Left ventricle myocardium inferior (tissue), 1 donor: ENCODE results near the gene CENPO. TPM values are rescaled to one million over a fixed set of nuclear protein-coding genes. Genes with fewer than 3 reads are reported as not detected.
A peak's percentile ranks its signal among the peaks of the same experiment; 100 is the strongest.
"Not testable (repeated sequence)": the region's sequence is repeated elsewhere in the genome, so short reads cannot be mapped to it uniquely, and the experiment has no call there.

ENCODE experiments used
- DNase-seq: peaks from one replicate; pipeline ENCODE4 v3.0.0-alpha.2; 2020
- H3K27ac ChIP-seq: fragments of 200-600 bp; replicated peaks from 2 replicates; pipeline ENCODE4 v1.8.0; 2021
- H3K27me3 ChIP-seq: fragments of 200-600 bp; 2 replicates; pipeline ENCODE4 v1.8.0; 2021; ENCODE audit warnings: low read depth
- H3K36me3 ChIP-seq: fragments of 200-600 bp; 2 replicates; pipeline ENCODE4 v1.8.0; 2021
- H3K4me1 ChIP-seq: fragments of 200-600 bp; 2 replicates; pipeline ENCODE4 v1.8.0; 2021
- H3K4me3 ChIP-seq: fragments of 200-600 bp; 2 replicates; pipeline ENCODE4 v1.8.0; 2021; ENCODE audit warnings: mild to moderate bottlenecking, moderate library complexity
- H3K9me3 ChIP-seq: fragments of 200-600 bp; replicated peaks from 2 replicates; pipeline ENCODE4 v1.8.0; 2021
- CTCF ChIP-seq: fragments of 200-600 bp; IDR thresholded peaks from 2 replicates; pipeline ENCODE4 v1.8.0; 2021; ENCODE audit warnings: antibody characterized with exemption, mild to moderate bottlenecking, borderline replicate concordance
- intact Hi-C: fragments of 100-400 bp; cut with micrococcal nuclease; formaldehyde crosslinking; loops from one replicate; pipeline ENCODE4 v1.11.0; 2022
- total RNA-seq: library from RNA; stranded (reverse); fragmentation: NEBNext Ultra II Directional; extraction: Animal tissue kit (Norgen Biotek cat#: 25700); gene quantifications from one replicate; pipeline ENCODE4 v1.2.1, GENCODE V29; 2021
- donor health status: DM: no; HTN: yes; CAD: no; lungs with severe emphysema.

The CENPO gene
- total RNA-seq, 1 donor from 2014 or later = 2.2 TPM

GRCh38 chr2:24832073-24832461, 38.8 kb downstream of the CENPO start:
- TF ChIP-seq CTCF = no peak
- no peaks in the 10 kb centered on the region for H3K27me3 ChIP-seq
- H3K36me3 ChIP-seq = peaks cover 5% of the 10 kb centered on the region
- H3K9me3 ChIP-seq = no peaks in the 10 kb centered on the region
- no peak overlapping the region for H3K4me3 ChIP-seq
- peak; percentile 42 for DNase-seq
- intact Hi-C loops = no loop called here
- H3K27ac ChIP-seq = no peak overlapping the region
- peaks cover 15% of the 10 kb centered on the region for H3K4me1 ChIP-seq

GRCh38 chr2:24832521-24832920, 39.3 kb downstream of the CENPO start:
- no peak overlapping the region for H3K27ac ChIP-seq
- intact Hi-C loops = no loop called here
- H3K9me3 ChIP-seq = no peaks in the 10 kb centered on the region
- H3K4me1 ChIP-seq = peaks cover 11% of the 10 kb centered on the region
- no peak for DNase-seq
- no peak for TF ChIP-seq CTCF
- peaks cover 5% of the 10 kb centered on the region for H3K36me3 ChIP-seq
- no peak overlapping the region for H3K4me3 ChIP-seq
- H3K27me3 ChIP-seq = no peaks in the 10 kb centered on the region

- H3K27me3 ChIP-seq = no peaks in the 10 kb centered on the region
- TF ChIP-seq CTCF = no peak
- no peaks in the 10 kb centered on the region for H3K9me3 ChIP-seq
- no peak for DNase-seq
- intact Hi-C loops = no loop called here
- H3K36me3 ChIP-seq = peaks cover 5% of the 10 kb centered on the region
- peaks cover 5% of the 10 kb centered on the region for H3K4me1 ChIP-seq
- H3K4me3 ChIP-seq = no peak overlapping the region
- no peak overlapping the region for H3K27ac ChIP-seq
These were observed 39.9 kb downstream of the CENPO start for GRCh38 chr2:24832931-24833701.

- intact Hi-C loops = no loop called here
- TF ChIP-seq CTCF = no peak
- H3K4me1 ChIP-seq = peaks cover 3% of the 10 kb centered on the region
- no peak for DNase-seq
- H3K9me3 ChIP-seq = no peaks in the 10 kb centered on the region
- no peak overlapping the region for H3K27ac ChIP-seq
- no peaks in the 10 kb centered on the region for H3K27me3 ChIP-seq
- H3K36me3 ChIP-seq = peaks cover 5% of the 10 kb centered on the region
- no peak overlapping the region for H3K4me3 ChIP-seq
These were observed 40.9 kb downstream of the CENPO start for GRCh38 chr2:24833821-24834732.

GRCh38 chr2:24834733-24835395, 41.6 kb downstream of the CENPO start:
- Histone ChIP-seq H3K36me3 (peaks cover 12% of the 10 kb centered on the region), H3K4me3 (no peak overlapping the region), H3K9me3 (no peaks in the 10 kb centered on the region), H3K4me1 (peaks cover 3% of the 10 kb centered on the region), H3K27me3 (no peaks in the 10 kb centered on the region), H3K27ac (no peak overlapping the region)
- intact Hi-C loops = no loop called here
- DNase-seq = no peak
- TF ChIP-seq CTCF = no peak

GRCh38 chr2:24835411-24835810, 42.2 kb downstream of the CENPO start:
- H3K27me3 ChIP-seq, DNase-seq, H3K27ac ChIP-seq, H3K4me1 ChIP-seq, intact Hi-C loops, H3K4me3 ChIP-seq, H3K9me3 ChIP-seq: not testable (repeated sequence)
- H3K36me3 ChIP-seq = peaks cover 14% of the 10 kb centered on the region
